NT2/D1 (cell line): ENCODE data around the gene IL3.

Experiments
- DNase-seq: peaks from one replicate; pipeline ENCODE4 v3.0.0-alpha.2; 2011; ENCODE audit warnings: low read depth, low spot score
- H3K27me3 ChIP-seq: 2 replicates; pipeline ENCODE4 v1.6.0; 2011; ENCODE audit warnings: mild to moderate bottlenecking; ENCODE audit not compliant: insufficient read length, insufficient read depth
- H3K36me3 ChIP-seq: 2 replicates; pipeline ENCODE4 v1.6.1; 2011; ENCODE audit warnings: mild to moderate bottlenecking, low read length, mixed read lengths; ENCODE audit not compliant: insufficient read depth, insufficient read length
- H3K4me1 ChIP-seq: 2 replicates; pipeline ENCODE4 v1.5.1; 2011; ENCODE audit not compliant: insufficient read depth, insufficient read length
- H3K4me3 ChIP-seq: 2 replicates; pipeline ENCODE4 v1.5.1; 2011; ENCODE audit warnings: low read depth; ENCODE audit not compliant: insufficient read length
- H3K9ac ChIP-seq: 2 replicates; pipeline ENCODE4 v1.6.0; 2011; ENCODE audit warnings: low read depth; ENCODE audit not compliant: insufficient read length
- H3K9me3 ChIP-seq: 2 replicates; pipeline ENCODE4 v1.5.1; 2011; ENCODE audit warnings: mild to moderate bottlenecking, low read length; ENCODE audit not compliant: insufficient read depth
- SUZ12 ChIP-seq: IDR thresholded peaks from 2 replicates; pipeline ENCODE4 v1.6.1; 2011; ENCODE audit not compliant: insufficient read length, insufficient read depth; ENCODE audit errors: extremely low read depth
- YY1 ChIP-seq: IDR thresholded peaks from 2 replicates; pipeline ENCODE4 v1.6.1; 2011; ENCODE audit not compliant: insufficient read length, insufficient read depth
- ZNF274 ChIP-seq: IDR thresholded peaks from 2 replicates; pipeline ENCODE4 v1.6.1; 2011; ENCODE audit warnings: mild to moderate bottlenecking, low read depth, low read length

Gene IL3

DNA sequence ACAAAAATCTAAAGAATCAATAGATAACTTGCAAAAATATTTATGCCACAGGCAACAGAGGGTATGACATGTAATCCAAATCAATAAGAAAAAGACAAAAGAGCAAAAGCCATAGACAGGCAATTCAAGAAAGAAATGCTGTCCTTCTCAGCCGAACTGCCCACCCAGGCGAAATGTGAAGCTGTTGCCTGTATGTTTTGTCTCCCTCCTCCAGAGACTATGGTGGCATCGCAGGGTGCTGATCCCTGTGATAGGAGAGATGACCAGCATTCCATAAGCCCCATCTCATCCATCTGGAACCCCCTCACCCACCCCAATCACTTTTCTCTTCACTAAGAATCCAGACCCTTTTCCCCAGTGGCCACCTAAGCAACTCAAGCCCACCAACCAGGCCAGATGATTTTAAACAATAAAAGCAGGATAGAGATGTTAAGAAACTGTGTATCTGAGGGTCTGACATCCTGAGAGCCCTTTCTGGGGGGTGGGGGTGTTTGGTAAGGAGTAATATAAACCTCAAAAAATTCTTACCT is 43.7 kb upstream of the IL3 start:
- H3K4me1 ChIP-seq, result no peaks in the 10 kb centered on the region
- DNase-seq, result no peak

DNA sequence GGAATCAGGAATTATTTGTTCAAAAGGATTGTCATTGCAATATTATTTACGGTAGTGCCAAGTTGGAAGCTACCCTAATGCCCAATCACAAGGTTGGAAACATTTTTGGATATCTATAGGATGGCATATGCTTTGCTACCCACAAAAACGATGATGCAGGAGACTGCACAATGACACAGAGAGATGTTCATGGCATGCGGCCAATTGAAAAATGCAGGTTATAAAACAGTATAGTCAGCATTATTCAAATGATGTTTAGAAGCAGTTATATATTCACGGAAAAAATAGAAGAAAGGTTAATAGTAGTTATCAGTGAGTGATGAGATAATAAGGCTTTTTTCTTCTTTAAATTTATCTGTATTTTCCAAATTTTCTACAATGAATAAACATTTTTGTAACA is 43.1 kb upstream of the IL3 start:
- no peaks in the 10 kb centered on the region for H3K4me1 ChIP-seq
- no peak for DNase-seq
- no peaks in the 10 kb centered on the region for H3K9me3 ChIP-seq
- no peak for TF ChIP-seq ZNF274
- no peak for TF ChIP-seq SUZ12
- no peaks in the 10 kb centered on the region for H3K36me3 ChIP-seq
- peaks cover 6% of the 10 kb centered on the region for H3K27me3 ChIP-seq
- H3K4me3 ChIP-seq, result no peak overlapping the region
- no peak overlapping the region for H3K9ac ChIP-seq

More for the DNA sequence above, 43.7 kb upstream of the IL3 start:
- Histone ChIP-seq H3K9me3 (no peaks in the 10 kb centered on the region), H3K27me3 (peaks cover 12% of the 10 kb centered on the region), H3K9ac (no peak overlapping the region), H3K4me3 (no peak overlapping the region), H3K36me3 (no peaks in the 10 kb centered on the region)
- TF ChIP-seq SUZ12 (no peak), YY1 (no peak), ZNF274 (no peak)

DNA sequence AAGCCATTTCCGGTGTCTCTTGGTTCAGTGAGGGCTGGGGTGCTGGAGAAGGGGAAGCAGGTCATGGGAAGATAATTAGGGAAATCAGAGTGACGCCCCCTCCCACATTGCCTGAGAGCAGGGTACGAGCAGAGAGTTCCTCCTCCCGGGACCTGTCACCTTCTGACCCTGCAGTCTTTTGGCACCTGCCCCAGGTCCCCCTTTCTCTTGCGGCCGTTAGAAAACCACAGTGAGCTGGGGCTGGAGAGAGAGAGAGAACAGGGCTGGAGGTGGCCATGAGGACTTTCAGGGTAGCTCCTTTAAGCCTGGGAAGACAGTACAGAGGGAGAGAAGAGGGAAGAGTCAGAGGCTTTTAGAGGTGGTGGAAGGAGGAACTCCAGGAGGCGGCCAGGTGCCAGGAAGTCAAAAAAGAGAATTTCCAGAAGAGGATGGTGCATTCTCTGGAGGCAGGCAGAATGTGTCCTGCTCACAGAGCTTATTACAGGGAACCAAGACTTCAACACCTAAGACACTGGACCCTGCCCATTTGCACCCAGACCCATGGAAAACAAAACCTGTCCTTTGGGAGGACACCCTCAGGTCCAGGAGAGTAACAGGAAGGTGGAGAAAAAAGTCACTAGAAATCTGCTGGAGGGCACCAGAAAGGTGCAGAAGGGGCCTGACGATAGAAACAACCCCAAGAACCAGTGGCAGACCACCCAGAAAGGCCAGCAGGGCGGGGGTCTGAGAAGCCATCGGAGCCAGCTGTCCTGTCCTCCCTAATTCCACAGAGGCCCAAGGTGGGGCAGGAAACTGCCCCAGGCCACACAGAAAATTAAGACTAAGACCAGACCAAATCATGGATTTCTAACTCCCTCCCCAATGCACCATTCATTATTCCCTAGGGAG is 42.5 kb upstream of the IL3 start:
- no peaks in the 10 kb centered on the region for H3K27me3 ChIP-seq

DNA sequence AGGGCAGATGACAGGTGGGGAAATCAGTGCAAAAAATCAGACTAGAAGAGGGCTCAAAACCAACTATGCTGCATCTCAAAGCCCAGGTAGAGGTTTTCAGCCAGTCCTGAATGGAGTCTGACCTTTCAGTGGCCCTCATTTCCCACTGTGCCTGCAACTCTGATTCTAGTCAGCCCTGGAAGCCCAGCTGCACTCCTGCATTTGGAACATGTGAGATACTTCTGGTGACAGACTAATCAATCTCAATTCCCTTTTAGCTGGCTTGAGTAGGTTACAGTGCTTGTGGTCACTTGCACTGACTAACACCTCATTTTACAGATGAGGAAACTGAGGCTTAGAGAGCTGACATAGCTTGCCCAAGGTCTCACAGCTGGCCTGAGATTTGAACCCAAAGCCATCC is 41.1 kb upstream of the IL3 start:
- H3K9me3 ChIP-seq, result no peaks in the 10 kb centered on the region
- no peaks in the 10 kb centered on the region for H3K36me3 ChIP-seq
- H3K4me3 ChIP-seq, result no peak overlapping the region
- no peaks in the 10 kb centered on the region for H3K4me1 ChIP-seq
- H3K9ac ChIP-seq, result no peak overlapping the region
- no peak for DNase-seq
- TF ChIP-seq ZNF274, result no peak
- TF ChIP-seq YY1, result no peak
- TF ChIP-seq SUZ12, result no peak
- H3K27me3 ChIP-seq, result no peaks in the 10 kb centered on the region

More for the DNA sequence above, 42.5 kb upstream of the IL3 start:
- no peak overlapping the region for H3K4me3 ChIP-seq
- no peak overlapping the region for H3K9ac ChIP-seq
- H3K4me1 ChIP-seq, result no peaks in the 10 kb centered on the region
- no peaks in the 10 kb centered on the region for H3K36me3 ChIP-seq
- H3K9me3 ChIP-seq, result no peaks in the 10 kb centered on the region
- DNase-seq, result no peak
- TF ChIP-seq ZNF274 (no peak), SUZ12 (no peak), YY1 (no peak)

DNA sequence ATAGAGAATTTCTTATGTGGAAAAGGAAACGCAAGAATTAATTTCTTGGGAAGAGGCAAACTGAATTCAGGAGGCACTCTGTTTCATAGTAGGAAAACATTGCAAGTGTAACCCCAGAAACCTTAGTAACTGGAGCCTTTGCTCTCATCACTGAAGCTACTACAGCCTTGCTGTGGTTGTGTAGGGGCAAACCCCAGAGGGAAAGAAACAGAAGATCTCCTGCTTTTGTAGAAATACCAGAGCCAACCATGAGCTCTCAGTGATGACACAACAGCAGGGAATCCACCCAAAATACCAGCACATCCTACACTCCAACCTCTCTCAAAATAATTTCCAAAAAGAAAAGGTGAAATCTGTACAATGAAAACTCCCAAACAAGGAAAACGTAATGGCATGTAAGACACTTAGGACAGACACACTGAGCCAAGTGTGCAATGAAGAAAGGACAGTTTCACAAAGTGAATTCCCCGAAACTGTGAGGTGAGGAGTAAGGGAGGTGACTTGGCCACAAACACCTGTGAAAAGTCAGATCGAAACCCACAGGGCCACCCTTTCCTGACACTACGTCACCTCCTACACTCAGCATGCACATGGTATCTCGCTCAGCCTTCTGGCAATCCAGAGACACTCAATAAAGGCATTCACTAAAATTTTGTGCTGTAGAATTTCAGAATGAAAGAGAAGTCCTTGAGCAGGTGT is 40.4 kb upstream of the IL3 start:
- no peak for DNase-seq
- H3K36me3 ChIP-seq, result no peaks in the 10 kb centered on the region
- no peaks in the 10 kb centered on the region for H3K4me1 ChIP-seq
- TF ChIP-seq YY1 (no peak), SUZ12 (no peak), ZNF274 (no peak)
- H3K4me3 ChIP-seq, result no peak overlapping the region
- H3K9ac ChIP-seq, result no peak overlapping the region
- H3K9me3 ChIP-seq, result no peaks in the 10 kb centered on the region
- H3K27me3 ChIP-seq, result no peaks in the 10 kb centered on the region

DNA sequence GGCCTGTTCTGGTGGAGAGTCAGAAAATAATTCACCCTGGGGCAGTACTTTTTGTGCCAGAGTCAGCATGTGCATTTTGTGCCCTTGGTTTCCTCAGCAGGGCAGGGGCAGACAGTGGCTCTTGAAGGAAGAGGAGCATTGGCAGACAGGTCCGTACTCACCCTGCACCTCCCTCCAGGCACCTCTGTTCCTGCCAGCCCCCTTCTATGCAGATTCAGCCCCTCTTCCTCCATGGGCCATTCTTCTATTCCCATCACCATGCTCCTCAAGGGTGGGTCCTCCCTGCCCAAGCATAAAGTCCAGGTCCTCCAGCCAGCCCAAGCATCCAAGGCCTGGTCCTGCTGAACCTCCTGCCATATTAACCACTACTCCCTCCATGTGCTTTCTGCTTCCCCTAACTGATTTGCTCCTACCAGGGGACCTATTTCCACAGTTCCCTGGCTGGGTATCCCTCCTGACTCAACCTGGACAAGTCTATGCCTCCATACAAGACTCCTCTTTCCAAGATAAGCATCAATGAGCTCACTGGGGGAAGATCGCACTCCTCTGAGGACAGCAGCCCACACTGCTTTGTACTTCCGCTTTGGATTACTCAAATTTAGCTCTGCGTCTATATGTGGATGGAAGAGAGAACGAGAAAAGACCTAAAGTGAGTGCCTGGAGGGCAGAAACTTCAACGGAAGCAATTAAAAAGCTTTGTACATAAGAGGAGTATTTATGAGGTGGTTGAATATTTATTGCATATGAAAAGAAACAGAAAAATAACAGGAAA is 39.7 kb upstream of the IL3 start:
- Histone ChIP-seq H3K9ac (no peak overlapping the region), H3K9me3 (no peaks in the 10 kb centered on the region), H3K36me3 (no peaks in the 10 kb centered on the region), H3K4me3 (no peak overlapping the region), H3K4me1 (no peaks in the 10 kb centered on the region), H3K27me3 (no peaks in the 10 kb centered on the region)
- no peak for DNase-seq
- TF ChIP-seq SUZ12, result no peak
- TF ChIP-seq ZNF274, result no peak

DNA sequence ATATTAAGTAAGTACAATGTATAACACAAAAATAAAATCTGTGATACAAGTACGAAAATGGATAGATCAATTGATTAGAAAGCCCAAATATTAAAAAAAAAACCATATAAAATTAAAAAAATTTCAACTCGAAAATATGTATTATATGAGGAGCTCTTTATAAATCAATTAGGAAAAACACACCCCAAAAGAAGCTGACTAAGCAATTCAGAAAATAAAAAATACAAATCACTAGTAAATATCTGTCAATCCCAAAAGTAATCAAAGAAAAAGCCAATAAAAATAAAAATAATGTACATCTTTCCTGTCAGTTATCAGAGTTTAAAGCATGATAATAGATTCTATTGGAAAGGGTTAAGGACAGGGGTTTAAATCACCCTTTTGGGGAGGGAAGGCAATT is 38.8 kb upstream of the IL3 start:
- Histone ChIP-seq H3K9ac (no peak overlapping the region), H3K4me3 (no peak overlapping the region), H3K4me1 (no peaks in the 10 kb centered on the region), H3K9me3 (no peaks in the 10 kb centered on the region), H3K36me3 (no peaks in the 10 kb centered on the region), H3K27me3 (no peaks in the 10 kb centered on the region)
- DNase-seq, result no peak
- no peak for TF ChIP-seq SUZ12
- no peak for TF ChIP-seq ZNF274
- no peak for TF ChIP-seq YY1
